Keratinocyte (primary cell): Measurements from ENCODE around the gene ACTR3C. TPM values are rescaled to one million over a fixed set of nuclear protein-coding genes. Genes with fewer than 3 reads are reported as not detected.

ENCODE experiments used
- DNase-seq: peaks from one replicate; pipeline ENCODE4 v3.0.0-alpha.2; 2011; ENCODE audit warnings: low read depth, missing footprints, low spot score
- FAIRE-seq: peaks from 2 replicates; lab custom pipeline; 2011; peaks lifted over from hg19 to GRCh38; lab: Jason Lieb, UNC
- H2AFZ ChIP-seq: 2 replicates; pipeline ENCODE4 v1.6.0; 2012; ENCODE audit warnings: low read length, control low read depth, inconsistent platforms; ENCODE audit not compliant: control insufficient read depth
- H3K27ac ChIP-seq: 2 replicates; pipeline ENCODE4 v1.5.1; 2011; ENCODE audit warnings: low read length; ENCODE audit not compliant: control insufficient read depth, insufficient read depth
- H3K27me3 ChIP-seq: 3 replicates; pipeline ENCODE4 v1.6.0; 2011; ENCODE audit warnings: low read length; ENCODE audit not compliant: control insufficient read depth, insufficient read depth; ENCODE audit errors: extremely low read depth
- H3K36me3 ChIP-seq, 2 experiments: 2 replicates in 1 of 2; 3 replicates in 1 of 2; pipeline ENCODE4 v1.5.1; 2011; ENCODE audit warnings: low read length in 2 of 2, mild to moderate bottlenecking in 1 of 2; ENCODE audit not compliant: control insufficient read depth in 2 of 2, insufficient read depth in 2 of 2; ENCODE audit errors: extremely low read depth in 1 of 2
- H3K4me1 ChIP-seq: 3 replicates; pipeline ENCODE4 v1.5.1; 2011; ENCODE audit warnings: low read length; ENCODE audit not compliant: control insufficient read depth, insufficient read depth; ENCODE audit errors: extremely low read depth
- H3K4me2 ChIP-seq: 3 replicates; pipeline ENCODE4 v1.6.0; 2011; ENCODE audit warnings: low read depth, low read length; ENCODE audit not compliant: control insufficient read depth, insufficient read depth; ENCODE audit errors: extremely low read depth
- H3K4me3 ChIP-seq, 3 experiments: fragments of 200-600 bp in 1 of 3; sonication (generic) in 1 of 3; 2 replicates in 2 of 3; 3 replicates in 1 of 3; pipeline ENCODE4 v1.5.1; 2011 to 2016; ENCODE audit warnings: low read length in 3 of 3, mild to moderate bottlenecking in 3 of 3, control low read depth in 2 of 3, inconsistent platforms in 1 of 3, low read depth in 1 of 3, mixed read lengths in 1 of 3, mixed run types in 1 of 3, moderate library complexity in 1 of 3; ENCODE audit not compliant: control insufficient read depth in 2 of 3, insufficient read depth in 2 of 3; ENCODE audit errors: extremely low read depth in 1 of 3
- H3K79me2 ChIP-seq: 2 replicates; pipeline ENCODE4 v1.6.0; 2012; ENCODE audit warnings: low read length; ENCODE audit not compliant: control insufficient read depth, insufficient read depth
- H3K9ac ChIP-seq: 3 replicates; pipeline ENCODE4 v1.6.0; 2011; ENCODE audit warnings: low read length; ENCODE audit not compliant: control insufficient read depth, insufficient read depth; ENCODE audit errors: extremely low read depth
- H3K9me1 ChIP-seq: 3 replicates; pipeline ENCODE4 v1.6.0; 2011; ENCODE audit warnings: low read length; ENCODE audit not compliant: control insufficient read depth, insufficient read depth; ENCODE audit errors: extremely low read depth
- H3K9me3 ChIP-seq: 2 replicates; pipeline ENCODE4 v1.5.1; 2012; ENCODE audit warnings: low read depth, low read length; ENCODE audit not compliant: control insufficient read depth
- H4K20me1 ChIP-seq: 3 replicates; pipeline ENCODE4 v1.6.0; 2011; ENCODE audit warnings: low read length; ENCODE audit not compliant: control insufficient read depth, insufficient read depth; ENCODE audit errors: extremely low read depth
- EZH2 ChIP-seq: IDR thresholded peaks from one replicate; pipeline ENCODE4 v1.6.1; 2012; ENCODE audit warnings: inconsistent platforms, mild to moderate bottlenecking, low read length, moderate library complexity
- dilution Hi-C: fragments of 300-500 bp; cut with MboI; formaldehyde crosslinking; loops from one replicate; pipeline ENCODE4 v1.7.0; 2020; ENCODE audit warnings: low sequenced_read_pairs; ENCODE audit not compliant: extremely low pct_ligation_motif_present
- polyA plus RNA-seq, 5 experiments: library from polyadenylated mRNA; depleted of rRNA in 3 of 5; stranded (reverse) in 3 of 5; stranded (forward) in 1 of 5; unstranded in 1 of 5; fragments of >200 nt; gene quantifications; 1 replicate in 1 of 5; 2 replicates in 3 of 5; 3 replicates in 1 of 5; pipeline versions ENCODE4 v1.2.1 to v1.2.3, GENCODE V29; 2011 to 2012; ENCODE audit warnings: missing spikeins in 2 of 5, low read depth in 1 of 5, low replicate concordance in 1 of 5
- TF ChIP-seq, protein P1 (sequence below), 3 experiments: IDR thresholded peaks in 1 of 3; conservative IDR thresholded peaks in 1 of 3; optimal IDR thresholded peaks in 1 of 3; 2 replicates in 2 of 3; 3 replicates in 1 of 3; pipeline versions ENCODE3 to v1.5.1; 2011; ENCODE audit warnings: low read length in 3 of 3, mild to moderate bottlenecking in 3 of 3, moderate library complexity in 2 of 3, control low read depth in 1 of 3, inconsistent platforms in 1 of 3; ENCODE audit not compliant: insufficient read depth in 2 of 3; ENCODE audit errors: extremely low read depth in 1 of 3

ACTR3C gene
- polyA plus RNA-seq, 1 donor (not counting 4 experiments of a cell fraction or from before 2014, with no cell fraction given): 1.3 TPM

DNA sequence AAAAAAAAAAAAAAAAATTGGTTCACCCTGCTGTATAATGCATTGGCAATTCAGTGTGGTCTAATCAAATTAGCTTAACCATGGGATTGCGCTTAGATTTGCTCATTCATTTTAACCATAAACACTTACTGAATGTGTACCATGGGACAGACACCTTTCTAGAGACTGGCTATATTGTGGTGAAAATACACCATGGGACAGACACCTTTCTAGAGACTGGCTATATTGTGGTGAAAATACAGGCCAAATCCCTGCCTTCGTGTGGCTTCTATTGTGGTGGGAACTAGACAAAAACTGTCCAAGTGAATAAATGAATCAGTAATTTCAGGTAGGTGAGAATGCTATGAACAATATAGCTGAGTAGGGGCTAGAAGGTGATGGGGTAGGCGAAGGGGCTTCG lies 35.1 kb upstream of the ACTR3C start:
- Histone ChIP-seq H3K9me1 (no peaks in the 10 kb centered on the region), H3K9ac (no peak overlapping the region), H3K4me2 (no peak overlapping the region), H3K36me3 (no peaks in the 10 kb centered on the region), H3K4me3 (no peak overlapping the region), H4K20me1 (no peaks in the 10 kb centered on the region), H3K79me2 (no peaks in the 10 kb centered on the region), H3K27ac (no peak overlapping the region), H3K4me1 (no peaks in the 10 kb centered on the region), H3K9me3 (no peaks in the 10 kb centered on the region), H3K27me3 (no peaks in the 10 kb centered on the region), H2AFZ (no peak overlapping the region)
- no peak for TF ChIP-seq EZH2
- TF ChIP-seq, protein P1, sequence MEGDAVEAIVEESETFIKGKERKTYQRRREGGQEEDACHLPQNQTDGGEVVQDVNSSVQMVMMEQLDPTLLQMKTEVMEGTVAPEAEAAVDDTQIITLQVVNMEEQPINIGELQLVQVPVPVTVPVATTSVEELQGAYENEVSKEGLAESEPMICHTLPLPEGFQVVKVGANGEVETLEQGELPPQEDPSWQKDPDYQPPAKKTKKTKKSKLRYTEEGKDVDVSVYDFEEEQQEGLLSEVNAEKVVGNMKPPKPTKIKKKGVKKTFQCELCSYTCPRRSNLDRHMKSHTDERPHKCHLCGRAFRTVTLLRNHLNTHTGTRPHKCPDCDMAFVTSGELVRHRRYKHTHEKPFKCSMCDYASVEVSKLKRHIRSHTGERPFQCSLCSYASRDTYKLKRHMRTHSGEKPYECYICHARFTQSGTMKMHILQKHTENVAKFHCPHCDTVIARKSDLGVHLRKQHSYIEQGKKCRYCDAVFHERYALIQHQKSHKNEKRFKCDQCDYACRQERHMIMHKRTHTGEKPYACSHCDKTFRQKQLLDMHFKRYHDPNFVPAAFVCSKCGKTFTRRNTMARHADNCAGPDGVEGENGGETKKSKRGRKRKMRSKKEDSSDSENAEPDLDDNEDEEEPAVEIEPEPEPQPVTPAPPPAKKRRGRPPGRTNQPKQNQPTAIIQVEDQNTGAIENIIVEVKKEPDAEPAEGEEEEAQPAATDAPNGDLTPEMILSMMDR (optimal IDR thresholded peaks at IDR 0.05 in 1 of 3, IDR thresholded peaks at IDR 0.05 in 1 of 3, conservative IDR thresholded peaks at IDR 0.05 in 1 of 3; ENCODE audit: extremely low read depth in 1 of 3, insufficient read depth in 2 of 3, low read length in 3 of 3): no peak
- FAIRE-seq (no peak), DNase-seq (no peak)
- dilution Hi-C loops: no loop called here

DNA sequence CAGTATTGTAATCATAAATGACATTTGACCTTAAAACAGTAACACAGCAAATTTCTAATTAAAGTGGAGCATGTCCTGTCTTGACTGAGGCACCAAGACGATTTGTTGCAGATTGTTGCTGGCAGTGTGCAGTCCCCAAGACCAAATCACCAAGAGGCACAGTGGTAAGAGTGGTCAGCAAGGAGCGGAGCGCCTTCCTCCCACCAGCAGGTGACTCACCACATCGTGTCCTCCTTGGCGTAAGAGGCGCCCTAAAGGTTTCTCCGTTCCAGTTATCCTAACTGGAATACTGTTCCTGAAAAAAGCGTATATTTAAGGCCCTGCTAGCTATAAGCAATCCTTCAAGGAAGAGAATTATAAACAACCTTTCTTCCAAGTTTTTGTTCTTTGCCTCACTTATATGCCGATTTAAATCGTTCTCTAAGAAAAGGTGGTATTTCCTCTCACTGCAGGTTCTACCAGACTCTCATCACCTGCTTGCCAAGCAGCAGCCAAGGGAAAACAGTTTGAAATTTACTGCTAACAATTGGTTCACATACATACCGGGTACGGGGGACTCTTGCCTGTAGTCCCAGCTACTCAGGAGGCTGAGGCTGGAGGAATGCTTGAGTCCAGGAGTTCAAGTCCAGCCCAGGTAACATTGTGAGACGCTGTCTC lies 34.6 kb upstream of the ACTR3C start:
- Histone ChIP-seq H3K36me3 (no peaks in the 10 kb centered on the region), H2AFZ (no peak overlapping the region), H3K79me2 (no peaks in the 10 kb centered on the region), H3K27me3 (no peaks in the 10 kb centered on the region), H3K9me1 (no peaks in the 10 kb centered on the region), H3K4me3 (no peak overlapping the region), H3K9ac (no peak overlapping the region), H3K9me3 (no peaks in the 10 kb centered on the region), H3K4me2 (no peak overlapping the region), H4K20me1 (no peaks in the 10 kb centered on the region), H3K4me1 (no peaks in the 10 kb centered on the region), H3K27ac (no peak overlapping the region)
- DNase-seq: no peak
- no peak for FAIRE-seq
- TF ChIP-seq EZH2: no peak
- TF ChIP-seq, protein P1 (optimal IDR thresholded peaks at IDR 0.05 in 1 of 3, IDR thresholded peaks at IDR 0.05 in 1 of 3, conservative IDR thresholded peaks at IDR 0.05 in 1 of 3; ENCODE audit: extremely low read depth in 1 of 3, insufficient read depth in 2 of 3, low read length in 3 of 3): peak in 1 of 3 experiments; percentile 12
- dilution Hi-C loops: no loop called here
